LNCaP clone FGC (cell line): ENCODE data around the gene LYPLA2.
A peak's percentile ranks its signal among the peaks of the same experiment; 100 is the strongest.

Experiments used
- DNase-seq: peaks from one replicate; pipeline ENCODE4 v3.0.0-alpha.2; 2011; ENCODE audit warnings: low read depth
- H3K4me3 ChIP-seq: 2 replicates; pipeline ENCODE4 v1.5.1; 2011; ENCODE audit warnings: mild to moderate bottlenecking, low read depth, low read length, control low read depth
- TF ChIP-seq, protein P1 (sequence below): IDR thresholded peaks from 2 replicates; pipeline ENCODE4 v1.5.1; 2012; ENCODE audit warnings: mild to moderate bottlenecking; ENCODE audit not compliant: control insufficient read depth, insufficient read depth; ENCODE audit errors: extremely low read depth

LYPLA2 gene

DNA sequence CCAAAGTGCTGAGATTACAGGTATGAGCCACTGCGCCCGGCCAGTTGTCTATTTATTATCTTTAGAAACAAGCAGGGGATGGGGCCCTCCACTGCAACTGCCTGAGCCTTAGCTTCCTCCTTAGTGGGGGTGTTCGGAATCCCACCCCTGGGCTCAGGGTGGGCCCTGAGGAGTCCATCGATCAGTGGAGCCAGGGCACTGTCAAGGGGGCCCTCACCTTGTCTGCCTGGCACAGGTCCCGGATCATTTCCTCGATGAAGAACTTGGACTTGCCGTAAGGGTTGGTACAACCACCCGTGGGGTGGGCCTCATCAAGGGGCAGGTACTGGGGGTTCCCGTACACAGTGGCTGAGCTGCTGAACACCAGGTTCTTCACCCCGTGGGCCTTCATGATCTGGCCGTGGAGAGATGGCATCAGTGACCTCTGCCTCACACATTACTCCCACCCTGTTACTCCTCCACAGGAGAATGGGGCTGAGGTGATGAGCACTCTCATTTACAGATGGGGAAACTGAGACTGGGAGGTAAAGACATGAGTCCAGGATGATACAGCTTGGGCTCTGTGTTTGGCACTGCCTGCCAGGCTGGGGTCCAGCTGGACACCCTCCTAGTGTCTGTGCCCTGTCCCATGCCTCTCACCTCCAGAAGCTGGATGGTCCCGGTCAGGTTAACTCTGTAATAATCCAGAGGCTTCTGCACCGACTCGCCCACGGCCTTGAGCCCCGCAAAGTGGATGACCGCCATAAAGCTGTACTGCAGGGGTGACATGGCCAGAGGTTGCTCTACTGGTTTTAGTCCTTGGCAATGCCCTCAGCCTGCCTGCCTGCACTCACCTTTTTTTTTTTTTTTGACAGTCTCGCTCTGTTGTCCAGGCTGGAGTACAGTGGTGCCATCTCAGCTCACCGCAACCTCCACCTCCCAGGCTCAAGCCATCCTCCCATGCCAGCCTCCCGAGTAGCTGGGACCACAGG lies 6.8 kb downstream of the LYPLA2 start:
- H3K4me3 ChIP-seq, result no peak overlapping the region
- no peak for DNase-seq
- TF ChIP-seq, protein P1, sequence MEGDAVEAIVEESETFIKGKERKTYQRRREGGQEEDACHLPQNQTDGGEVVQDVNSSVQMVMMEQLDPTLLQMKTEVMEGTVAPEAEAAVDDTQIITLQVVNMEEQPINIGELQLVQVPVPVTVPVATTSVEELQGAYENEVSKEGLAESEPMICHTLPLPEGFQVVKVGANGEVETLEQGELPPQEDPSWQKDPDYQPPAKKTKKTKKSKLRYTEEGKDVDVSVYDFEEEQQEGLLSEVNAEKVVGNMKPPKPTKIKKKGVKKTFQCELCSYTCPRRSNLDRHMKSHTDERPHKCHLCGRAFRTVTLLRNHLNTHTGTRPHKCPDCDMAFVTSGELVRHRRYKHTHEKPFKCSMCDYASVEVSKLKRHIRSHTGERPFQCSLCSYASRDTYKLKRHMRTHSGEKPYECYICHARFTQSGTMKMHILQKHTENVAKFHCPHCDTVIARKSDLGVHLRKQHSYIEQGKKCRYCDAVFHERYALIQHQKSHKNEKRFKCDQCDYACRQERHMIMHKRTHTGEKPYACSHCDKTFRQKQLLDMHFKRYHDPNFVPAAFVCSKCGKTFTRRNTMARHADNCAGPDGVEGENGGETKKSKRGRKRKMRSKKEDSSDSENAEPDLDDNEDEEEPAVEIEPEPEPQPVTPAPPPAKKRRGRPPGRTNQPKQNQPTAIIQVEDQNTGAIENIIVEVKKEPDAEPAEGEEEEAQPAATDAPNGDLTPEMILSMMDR, result no peak

DNA sequence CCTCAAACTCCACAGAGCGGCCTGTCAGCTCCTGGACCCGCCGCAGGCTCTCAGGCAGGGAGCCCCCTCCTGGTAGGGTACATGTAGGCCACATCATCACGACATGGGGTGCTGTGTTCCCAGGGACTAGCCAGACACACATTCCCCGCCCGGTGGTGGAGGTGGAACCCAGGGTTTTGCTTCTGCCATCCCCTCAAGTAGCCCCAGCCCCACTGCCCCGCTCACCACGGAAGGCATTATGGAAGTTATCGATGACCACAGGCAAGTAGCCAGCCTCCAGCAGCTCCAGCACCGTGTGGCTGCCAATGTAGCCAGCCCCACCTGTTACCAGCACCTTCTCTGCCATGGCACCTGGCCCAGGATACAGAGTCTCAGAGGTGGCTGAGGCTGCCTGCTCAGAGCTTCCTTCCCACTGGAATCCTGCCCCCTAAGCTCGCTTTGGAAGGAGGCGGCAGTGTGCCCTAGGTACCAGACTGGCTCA lies 7.8 kb downstream of the LYPLA2 start:
- TF ChIP-seq, protein P1, result no peak
- DNase-seq, result no peak
- H3K4me3 ChIP-seq, result peak overlapping the region; percentile 68

DNA sequence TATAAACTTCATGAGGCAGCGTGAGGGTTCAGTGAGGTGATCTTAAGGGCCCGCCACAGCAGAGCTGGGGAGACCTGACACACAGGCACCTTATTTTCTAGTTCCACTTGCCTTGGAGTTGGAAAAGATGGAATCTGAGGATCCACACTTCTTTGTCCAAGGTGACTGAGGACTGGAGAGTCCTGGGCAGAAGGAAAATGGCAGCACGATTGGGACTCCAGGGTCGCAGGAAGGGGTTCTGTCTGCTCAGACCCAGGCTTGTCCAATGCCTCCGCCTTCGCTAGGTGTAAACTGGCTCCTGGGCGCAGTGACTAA lies 8.3 kb downstream of the LYPLA2 start:
- peak overlapping the region; percentile 68 for H3K4me3 ChIP-seq
- no peak for DNase-seq
- TF ChIP-seq, protein P1, result no peak

DNA sequence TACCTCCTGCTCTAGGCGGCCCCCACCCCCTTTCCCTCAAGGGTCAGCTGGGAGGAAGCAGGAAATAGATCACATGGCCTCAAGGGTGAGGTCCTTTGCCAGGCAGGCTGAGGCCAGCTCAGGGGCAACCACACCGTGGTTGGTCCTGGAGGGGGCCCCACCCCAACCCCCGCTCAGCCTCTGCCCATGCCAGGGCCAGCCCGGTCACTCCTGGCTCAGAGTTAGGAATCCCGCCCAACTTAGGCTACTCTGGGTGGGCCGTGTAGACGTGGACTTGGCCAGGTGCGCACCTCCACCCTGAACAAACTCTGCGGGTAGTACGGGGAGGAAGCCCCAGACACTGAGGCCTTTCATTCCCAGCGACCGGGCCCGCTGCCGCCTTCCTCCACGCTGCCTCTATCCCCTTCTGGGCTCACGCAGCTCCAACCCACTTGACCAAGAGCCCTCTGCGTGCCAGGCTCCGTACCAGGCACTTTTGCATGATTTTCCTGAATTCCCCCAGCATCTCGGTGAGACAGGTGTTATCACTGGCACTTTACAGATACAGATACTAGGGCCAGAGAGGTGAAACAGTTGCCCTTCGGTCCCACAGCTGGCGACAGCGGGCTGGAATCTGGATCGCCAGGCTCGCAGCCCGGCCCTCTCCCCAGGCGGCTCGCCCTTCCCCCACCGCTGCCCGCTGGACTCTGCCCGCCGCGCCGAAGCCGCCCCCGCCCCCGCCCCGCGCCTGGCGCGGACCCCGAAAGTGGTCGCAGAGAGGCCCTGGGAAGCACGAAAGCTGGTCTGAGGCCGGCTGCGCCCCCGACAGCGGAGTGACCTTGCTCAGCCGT lies 8.8 kb downstream of the LYPLA2 start:
- H3K4me3 ChIP-seq, result peak overlapping the region; percentile 68
- DNase-seq, result no peak

DNA sequence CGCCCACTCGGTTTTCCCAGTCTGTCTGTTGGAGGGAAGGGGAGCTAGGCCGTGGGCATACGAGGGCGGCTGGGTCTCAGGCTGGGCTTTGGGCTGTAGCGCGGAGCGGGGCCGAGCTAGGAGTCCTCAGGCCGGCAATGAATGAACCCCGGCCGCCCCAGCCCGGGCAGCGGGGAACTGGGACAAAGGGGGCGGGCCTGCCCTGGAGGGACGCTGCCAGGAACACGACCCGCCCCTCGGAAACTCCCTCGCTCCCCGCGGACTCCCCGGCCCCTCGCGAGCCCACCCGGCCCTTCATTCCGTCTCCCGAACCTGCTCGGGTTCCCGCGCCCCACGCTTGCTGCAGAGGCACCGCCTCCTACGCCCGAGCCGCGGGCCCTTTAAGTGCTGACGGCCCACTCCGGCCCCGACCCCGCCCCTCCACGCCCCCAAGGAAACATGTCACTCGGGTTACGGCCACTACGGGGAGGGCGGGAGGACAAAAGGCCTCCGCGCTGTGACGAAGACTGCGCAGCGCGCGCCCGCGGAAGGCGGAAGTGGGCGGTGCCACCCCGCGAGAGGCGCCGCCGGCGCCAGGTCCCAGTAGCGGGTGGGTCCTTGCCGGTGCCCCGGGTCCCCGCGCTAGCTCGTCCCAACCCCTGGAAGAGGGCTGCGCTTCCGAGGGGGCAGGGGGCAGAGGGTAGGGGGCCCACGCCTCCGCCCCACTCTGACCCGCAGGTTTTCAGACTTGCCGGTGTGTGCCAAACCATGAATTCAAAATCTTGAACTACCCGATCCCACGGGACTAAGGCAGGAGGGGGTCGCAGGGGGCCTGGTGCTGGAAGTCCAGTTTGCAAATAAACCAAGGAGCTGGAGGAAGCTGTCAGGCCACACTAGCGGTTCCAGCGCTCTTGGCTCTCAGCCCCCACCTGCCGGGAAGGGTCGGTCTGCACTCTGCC lies 9.7 kb downstream of the LYPLA2 start, which contains the start of gene GALE:
TSS of gene GALE (minus strand) at position 355 of the 938 bp plus-strand sequence. CDS start 1,747 bp downstream, outside the sequence.
- peak; percentile 65 for DNase-seq
- TF ChIP-seq, protein P1, result no peak

More for the DNA sequence above, 8.8 kb downstream of the LYPLA2 start:
- TF ChIP-seq, protein P1, result no peak

DNA sequence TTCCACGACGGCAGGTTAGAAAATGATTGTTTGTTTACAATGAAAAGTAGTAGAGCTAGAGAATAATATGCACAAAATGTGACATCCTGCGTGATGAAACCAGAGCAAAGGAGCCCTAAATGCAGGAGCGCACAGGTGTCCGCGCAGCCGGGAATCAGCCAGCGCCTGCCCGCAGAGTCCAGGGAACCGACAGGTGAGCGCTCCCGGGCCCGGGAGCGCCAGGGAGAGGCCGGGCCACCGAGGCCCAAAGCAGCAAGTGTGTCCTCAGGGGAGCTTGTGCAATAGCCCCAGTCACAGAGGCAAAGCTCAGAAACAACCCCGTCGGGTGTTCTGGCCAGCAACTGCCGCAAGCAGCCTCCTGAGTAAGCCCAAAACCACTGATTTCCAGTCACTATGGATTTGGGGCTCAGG lies 10.4 kb downstream of the LYPLA2 start:
- peak overlapping the region; percentile 68 for H3K4me3 ChIP-seq
- TF ChIP-seq, protein P1, result no peak
- DNase-seq, result no peak

More for the DNA sequence above, 9.7 kb downstream of the LYPLA2 start, which contains the start of gene GALE:
- peak within 1 kb of the TSS; percentile 68 for H3K4me3 ChIP-seq
